Loucy (cell line): ENCODE measurements around the gene EEA1.

Source experiments
- EZH2phosphoT487 ChIP-seq: fragments of 200-600 bp; IDR thresholded peaks from 2 replicates; pipeline ENCODE4 v1.6.1; 2018; ENCODE audit warnings: antibody characterized with exemption, mild to moderate bottlenecking, moderate library complexity, borderline replicate concordance
- TF ChIP-seq, protein P1 (sequence below): fragments of 200-600 bp; sonication (generic); conservative IDR thresholded peaks from 2 replicates; pipeline ENCODE4 v1.5.1; 2014; ENCODE audit warnings: mild to moderate bottlenecking, antibody characterized with exemption, low read length

DNA sequence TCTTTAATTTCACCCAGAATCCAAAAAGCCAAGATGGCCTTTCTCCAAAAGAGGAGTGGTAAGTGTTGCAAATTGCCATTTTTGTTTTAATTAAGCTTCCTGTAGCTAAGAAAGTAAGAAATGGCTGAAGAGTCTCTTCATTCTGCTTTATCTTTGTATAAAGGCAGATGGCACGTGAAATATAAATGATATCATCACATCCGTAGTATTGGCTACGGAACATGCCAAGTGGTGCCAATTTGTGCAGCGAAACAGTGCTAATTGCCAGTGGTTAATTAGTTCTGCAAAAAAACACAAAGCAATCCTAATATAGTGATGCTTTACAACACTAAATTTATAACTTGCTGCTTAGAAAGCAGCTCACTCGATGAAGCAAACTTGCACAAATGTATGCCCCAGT is 196.9 kb downstream of the EEA1 start:
- TF ChIP-seq, protein P1, sequence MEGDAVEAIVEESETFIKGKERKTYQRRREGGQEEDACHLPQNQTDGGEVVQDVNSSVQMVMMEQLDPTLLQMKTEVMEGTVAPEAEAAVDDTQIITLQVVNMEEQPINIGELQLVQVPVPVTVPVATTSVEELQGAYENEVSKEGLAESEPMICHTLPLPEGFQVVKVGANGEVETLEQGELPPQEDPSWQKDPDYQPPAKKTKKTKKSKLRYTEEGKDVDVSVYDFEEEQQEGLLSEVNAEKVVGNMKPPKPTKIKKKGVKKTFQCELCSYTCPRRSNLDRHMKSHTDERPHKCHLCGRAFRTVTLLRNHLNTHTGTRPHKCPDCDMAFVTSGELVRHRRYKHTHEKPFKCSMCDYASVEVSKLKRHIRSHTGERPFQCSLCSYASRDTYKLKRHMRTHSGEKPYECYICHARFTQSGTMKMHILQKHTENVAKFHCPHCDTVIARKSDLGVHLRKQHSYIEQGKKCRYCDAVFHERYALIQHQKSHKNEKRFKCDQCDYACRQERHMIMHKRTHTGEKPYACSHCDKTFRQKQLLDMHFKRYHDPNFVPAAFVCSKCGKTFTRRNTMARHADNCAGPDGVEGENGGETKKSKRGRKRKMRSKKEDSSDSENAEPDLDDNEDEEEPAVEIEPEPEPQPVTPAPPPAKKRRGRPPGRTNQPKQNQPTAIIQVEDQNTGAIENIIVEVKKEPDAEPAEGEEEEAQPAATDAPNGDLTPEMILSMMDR: no peak
- TF ChIP-seq EZH2phosphoT487: no peak
